ENCODE results near the gene NUDT19.
"Not testable (repeated sequence)": the region's sequence is repeated elsewhere in the genome, so short reads cannot be mapped to it uniquely, and the experiment has no call there.

Gene NUDT19

DNA sequence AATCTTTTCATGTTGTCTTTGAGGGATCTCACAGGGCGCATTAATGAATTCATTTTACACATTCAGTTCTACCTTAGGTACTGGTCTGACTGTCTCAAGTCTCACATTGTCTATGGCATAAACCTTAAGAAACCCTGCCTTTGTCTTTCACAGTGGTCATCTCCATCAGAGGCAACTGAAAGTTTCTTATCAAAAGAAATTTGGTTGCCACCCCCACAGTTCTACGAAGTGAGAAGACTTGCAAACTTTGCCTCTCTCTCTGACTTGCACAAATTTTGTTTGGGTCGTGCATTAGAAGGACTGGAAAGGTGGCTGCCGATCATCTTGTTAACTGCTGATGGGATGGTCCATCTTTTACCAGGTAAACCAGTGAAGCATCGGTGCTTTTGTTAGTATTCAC is 17.4 kb downstream of the NUDT19 start:
- no peak for DNase-seq

DNA sequence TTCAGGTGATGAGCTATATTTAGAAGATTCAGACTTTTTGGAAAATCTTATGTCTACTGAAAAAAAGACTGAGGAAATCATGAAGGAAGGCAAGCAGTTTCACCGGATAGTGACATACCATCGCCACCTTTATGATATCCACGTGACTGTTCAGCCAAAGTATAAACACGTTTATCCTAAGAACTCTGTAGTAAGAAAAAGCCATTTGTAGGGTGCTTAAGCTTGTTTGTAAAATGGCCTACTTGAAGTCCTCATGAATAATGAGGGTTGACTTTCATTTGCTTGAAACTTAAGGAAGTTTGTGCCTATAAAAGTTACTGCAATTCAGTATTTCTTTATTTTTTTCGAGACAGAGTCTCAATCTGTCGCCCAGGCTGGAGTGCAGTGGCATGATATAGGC is 20.1 kb downstream of the NUDT19 start:
- no peak for DNase-seq

DNA sequence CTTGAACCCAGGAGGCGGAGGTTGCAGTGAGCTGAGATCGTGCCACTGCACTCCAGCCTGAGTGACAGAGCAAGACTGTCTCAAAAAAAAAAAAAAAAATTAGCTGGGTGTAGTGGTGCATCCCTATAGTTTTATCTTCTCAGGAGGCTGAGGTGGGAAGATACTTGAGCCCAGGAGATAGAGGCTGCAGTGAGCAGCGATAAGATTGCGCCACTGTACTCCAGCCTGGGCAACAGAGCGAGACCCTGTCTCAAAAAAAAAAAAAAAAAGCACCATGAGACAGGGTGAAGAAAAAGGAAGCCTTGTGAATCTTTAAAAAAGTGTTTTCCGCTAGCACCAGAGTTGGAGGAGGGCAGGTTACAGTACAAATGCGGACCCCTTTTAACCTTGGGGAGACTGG is 24.6 kb downstream of the NUDT19 start:
- DNase-seq, result not testable (repeated sequence)

DNA sequence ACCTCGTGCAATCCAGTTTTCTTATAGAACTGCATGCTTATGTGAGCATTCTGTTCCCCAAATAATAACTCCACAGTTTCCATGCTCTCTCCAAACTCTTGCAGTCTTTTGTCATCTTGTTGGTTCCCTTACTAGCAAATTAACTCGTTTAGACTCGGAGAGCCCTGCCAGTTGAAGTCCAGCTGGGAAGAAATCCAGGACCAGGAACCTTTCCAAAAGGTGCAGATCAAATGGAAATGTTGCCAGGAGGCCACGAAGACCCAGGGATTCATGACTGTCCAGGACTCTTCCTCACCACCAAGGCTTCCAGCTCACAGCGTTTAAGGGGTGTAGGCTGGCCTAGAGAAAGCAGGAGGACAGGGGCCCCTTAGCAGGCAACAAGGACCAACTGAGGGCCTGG is 25.9 kb downstream of the NUDT19 start:
- DNase-seq, result no peak

DNA sequence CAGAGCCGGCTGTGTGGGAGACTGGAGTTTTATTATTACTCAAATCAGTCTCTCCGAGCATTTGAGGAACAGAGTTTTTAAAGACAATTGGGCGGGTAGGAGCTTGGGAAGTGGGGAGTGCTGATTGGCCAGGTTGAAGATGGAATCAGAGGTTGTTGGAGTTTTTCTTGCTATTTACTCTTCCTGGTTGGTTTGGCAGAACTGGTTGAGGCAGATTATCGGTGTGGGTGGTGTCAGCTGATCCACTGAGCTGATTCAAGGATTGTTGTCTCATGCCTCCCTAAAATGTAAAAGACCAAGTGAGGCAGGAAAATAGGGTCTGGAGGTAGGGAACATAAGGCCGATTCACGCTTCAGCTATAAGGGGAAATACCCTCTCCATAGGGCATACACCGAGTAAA is 26.7 kb downstream of the NUDT19 start:
- DNase-seq, result no peak

DNA sequence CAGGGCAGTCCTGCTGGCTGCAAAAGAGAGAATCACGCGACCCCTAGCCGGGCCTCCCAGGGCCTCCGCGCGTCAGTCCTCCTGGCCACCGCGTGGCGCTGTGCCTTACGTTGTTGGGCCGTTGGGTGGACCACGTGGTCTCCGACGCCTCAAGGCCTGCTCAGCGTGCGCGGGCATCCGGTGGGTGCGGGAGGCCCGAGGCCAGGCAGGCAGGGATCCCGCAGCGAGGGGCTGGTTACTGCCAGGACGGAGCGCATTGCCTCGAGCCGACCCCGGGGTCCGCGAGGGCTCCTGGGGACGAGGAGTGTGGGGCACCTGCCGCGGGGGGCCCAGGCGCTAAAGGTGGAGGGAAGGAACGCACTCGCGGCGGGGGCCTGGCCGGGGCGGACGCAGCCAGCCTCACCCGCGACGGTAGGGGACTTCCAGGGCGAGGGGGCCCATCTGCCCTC is 28.0 kb downstream of the NUDT19 start, which contains the start of gene TDRD12:
Gene TDRD12, plus strand, starts transcription at position 157 of the 449 bp plus-strand sequence. CDS start 306 bp downstream, outside the sequence.
- DNase-seq, result no peak

DNA sequence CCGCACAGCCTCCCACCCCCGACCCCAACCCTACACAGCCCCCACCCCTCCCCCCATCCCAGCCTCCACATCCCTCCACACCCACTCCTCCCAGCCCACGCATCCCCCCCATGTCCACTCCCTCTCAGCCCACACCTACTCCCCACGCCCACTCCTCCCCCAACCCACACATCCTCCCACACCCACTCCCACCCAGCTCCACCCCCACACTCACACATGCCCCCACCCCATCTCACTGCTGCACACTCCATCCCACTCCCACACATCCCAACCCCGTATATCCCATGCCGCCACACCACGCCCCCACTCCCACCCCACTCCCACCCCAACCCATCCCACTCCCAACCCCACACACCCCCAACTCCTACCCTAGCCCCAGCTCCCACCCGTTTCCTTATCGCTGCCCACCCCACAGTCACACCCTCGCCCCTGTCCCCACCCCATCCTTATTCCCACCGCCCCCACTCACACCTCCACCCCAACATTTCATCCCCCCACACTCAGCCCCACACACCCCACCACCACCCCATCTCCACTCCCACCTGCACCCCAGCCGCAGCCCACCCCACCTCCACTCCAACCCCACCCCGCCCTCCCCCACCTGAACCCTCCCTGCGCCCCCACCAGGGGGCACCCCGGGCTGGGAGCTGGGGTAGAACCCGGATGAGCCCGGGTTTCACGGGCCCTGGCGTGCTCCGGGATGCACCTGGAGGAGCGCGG is 28.8 kb downstream of the NUDT19 start:
- no peak for DNase-seq

DNA sequence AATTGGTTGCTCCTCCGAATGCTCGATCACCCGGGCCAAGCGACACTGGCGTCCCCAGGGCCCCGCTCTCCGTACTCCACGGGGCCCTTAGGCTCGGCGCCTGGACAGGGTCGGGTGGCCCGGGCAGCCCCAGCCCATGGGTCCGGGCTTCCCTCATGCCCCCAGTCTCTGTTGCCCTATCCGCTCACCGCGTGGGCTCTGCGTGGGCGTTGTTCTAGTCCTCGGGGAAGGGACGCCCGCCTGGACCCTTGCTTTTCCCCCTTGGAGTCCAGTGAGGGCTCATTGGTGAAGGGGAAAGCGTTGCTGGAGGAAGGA is 29.3 kb downstream of the NUDT19 start:
- no peak for DNase-seq

DNA sequence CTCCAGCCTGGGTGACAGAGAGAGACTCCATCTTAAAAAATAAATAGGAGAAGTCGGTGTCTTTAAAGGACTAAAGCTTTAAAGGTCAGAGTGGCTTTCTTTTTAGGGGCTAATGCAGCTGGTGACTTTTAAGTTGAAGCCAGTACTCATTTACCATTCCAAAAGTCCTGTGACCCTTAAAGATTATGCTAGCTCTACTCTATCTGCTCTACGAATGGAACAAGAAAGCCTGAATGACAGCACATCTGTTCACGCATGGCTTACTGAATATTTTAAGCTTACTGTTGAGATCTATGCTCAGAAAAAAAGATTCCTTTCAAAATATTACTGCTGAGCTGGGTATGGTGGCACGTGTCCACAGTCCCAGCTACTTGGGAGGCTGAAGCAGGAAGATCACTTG is 44.3 kb downstream of the NUDT19 start:
- no peak for DNase-seq

DNA sequence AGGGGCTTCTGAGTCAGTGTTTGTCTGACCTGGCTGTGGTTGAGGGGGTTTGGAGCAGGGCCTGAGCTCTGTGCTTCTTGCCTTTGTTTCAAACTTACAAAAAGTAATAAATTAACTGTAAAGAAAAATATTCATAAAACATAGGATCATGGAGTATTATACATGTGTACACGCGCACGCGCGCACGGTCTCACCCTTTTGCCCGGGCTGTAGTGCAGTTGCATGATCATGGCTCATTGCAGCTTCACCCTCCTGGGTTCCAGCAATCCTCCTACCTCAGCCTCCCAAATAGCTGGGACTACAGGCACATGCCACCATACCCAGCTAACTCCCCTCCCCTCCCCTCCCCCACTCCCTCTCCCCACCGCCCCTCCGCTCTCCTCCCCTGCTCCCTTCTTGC is 51.4 kb downstream of the NUDT19 start:
- DNase-seq, result no peak

DNA sequence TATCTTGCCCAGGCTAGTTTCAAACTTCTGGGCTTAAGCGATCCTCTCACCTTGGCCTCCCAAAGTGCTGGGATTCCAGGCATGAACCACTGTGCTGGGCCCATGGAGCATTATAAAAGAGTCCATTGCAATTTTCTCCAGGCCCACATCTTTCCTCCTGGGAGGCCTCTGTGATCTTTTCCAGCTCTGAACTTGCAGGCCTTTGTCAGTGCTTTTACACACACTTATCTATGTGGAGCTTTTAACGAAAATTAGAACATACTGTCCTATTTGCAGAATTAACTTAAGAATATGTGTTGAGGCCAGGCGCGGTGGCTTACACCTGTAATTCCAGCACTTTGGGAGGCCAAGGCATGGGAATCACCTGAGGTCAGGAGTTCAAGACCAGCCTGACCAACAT is 51.8 kb downstream of the NUDT19 start:
- no peak for DNase-seq

DNA sequence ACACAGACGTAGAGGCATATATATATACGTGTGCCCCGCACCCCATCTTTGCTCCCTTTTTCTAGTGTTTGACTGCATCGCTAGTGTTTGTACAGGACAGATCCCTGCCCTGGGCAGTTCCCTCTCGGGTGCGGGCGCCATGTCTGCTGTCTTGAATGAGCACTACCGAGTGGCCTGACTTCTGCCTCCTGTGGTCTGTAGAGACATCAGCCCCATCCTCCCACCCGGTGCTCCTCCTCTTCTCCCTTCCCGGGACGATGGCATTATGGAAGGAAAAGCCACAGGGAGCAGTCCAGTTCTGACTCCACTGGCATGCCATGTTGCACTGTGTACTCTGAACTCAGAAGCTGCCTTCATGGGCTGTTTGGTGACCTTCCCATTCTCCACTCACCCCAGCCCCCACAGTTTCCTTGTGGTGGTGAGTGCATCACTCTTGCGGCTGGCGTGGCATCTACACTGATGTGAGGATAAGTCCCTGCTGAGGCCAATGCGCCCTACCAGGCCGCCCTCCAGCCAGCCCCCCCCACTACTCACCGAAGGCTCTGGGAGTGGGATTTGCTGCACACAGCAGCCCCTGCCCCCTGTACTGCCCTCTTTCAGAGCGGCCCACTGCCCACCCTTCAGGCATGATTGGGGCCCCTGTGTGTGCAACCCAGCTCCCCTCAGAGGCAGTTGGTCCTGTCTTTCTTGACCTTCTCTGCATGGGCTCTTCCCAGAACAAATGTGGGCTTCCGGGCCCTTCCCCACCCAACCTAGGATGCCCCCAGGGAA is 53.1 kb downstream of the NUDT19 start:
- no peak for DNase-seq

DNA sequence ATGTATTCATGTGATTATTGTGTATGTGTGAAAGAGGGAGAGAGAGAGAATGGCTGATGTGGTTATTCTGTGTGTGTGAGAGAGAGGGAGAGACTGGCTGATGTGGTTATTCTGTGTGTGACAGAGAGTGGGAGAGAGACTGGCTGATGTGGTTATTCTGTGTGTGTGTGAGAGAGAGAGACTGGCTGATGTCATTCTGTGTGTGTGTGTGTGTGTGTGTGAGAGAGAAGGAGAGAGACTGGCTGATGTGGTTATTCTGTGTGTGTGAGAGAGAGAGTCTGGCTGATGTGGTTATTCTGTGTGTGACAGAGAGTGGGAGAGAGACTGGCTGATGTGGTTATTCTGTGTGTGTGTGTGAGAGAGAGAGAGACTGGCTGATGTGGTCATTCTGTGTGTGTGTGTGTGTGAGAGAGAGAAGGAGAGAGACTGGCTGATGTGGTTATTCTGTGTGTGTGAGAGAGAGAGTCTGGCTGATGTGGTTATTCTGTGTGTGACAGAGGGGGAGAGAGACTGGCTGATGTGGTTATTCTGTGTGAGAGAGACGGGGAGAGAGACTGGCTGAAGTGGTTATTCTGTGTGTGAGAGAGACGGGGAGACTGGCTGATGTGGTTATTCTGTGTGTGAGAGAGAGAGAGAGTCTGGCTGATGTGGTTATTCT is 54.1 kb downstream of the NUDT19 start:
- DNase-seq, result not testable (repeated sequence)

DNA sequence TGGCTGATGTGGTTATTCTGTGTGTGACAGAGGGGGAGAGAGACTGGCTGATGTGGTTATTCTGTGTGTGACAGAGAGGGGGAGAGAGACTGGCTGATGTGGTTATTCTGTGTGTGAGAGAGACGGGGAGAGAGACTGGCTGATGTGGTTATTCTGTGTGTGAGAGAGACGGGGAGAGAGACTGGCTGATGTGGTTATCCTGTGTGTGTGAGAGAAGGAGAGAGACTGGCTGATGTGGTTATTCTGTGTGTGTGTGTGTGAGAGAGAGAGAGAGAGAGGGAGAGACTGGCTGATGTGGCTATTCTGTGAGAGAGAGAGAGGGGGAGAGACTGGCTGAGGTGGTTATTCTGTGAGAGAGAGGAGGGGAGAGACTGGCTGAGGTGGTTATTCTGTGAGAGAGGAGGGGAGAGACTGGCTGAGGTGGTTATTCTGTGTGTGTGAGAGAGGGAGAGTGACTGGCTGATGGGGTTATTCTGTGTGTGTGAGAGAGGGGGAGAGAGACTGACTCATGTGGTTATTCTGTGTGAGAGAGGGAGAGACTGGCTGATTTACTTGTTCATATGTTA is 55.1 kb downstream of the NUDT19 start:
- DNase-seq, result not testable (repeated sequence)

DNA sequence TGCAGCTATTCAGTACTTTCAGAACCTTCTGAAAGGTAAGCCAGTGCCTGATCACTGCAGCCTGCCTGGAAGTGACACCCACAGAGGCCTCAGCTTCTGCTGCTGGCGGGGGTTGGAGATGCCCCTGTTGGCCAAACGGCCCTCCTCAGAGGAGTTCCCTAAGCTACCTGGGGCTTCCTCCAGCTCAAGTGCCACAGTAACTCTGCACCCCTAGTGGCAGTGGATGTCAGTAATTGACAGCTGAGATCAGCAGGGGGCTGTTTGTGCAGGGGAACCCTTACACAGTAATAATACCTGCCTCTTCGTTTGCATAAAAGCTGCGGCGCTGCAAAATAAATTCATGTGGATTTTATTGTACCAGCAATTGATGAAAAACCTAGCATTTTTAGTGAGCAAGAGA is 56.9 kb downstream of the NUDT19 start:
- no peak for DNase-seq

DNA sequence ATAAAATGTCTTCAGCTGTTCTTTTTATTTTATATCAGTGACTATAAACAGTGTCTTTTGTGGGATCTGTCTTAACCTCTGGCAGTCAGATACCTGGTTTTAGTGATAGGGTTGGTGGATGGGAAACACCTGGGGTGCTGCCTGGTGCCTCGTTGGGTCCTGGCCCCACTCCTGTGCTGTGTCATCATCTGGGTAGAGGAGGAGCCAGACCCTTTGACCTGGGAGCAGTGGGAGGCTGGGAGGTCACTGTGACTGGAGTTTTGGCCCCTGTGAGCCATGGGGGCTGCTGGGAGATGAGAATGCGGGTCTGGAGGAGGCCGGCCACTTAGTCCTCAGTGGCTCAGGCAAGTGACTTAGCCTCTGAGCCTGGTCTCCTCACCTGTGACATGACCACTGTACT is 57.3 kb downstream of the NUDT19 start:
- no peak for DNase-seq

DNA sequence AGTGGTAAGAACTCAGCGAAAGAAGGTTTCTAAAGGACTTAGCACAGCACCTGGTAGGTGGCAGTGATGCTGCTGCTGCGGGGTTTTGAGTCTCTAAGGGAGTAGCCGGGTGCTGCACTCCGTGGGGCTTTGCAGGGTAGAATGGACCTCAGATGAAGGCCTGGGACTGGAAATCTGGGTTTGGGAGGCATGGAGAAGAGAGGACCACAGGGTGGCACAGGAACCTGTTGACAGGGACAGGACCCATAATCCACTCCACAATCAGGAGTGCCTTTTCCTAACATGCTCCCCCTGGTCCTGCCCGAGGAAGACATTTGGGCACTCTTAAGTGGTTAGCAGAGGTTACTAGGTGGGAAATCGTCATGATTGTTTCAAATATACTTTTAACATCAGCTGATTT is 57.7 kb downstream of the NUDT19 start:
- DNase-seq, result no peak

DNA sequence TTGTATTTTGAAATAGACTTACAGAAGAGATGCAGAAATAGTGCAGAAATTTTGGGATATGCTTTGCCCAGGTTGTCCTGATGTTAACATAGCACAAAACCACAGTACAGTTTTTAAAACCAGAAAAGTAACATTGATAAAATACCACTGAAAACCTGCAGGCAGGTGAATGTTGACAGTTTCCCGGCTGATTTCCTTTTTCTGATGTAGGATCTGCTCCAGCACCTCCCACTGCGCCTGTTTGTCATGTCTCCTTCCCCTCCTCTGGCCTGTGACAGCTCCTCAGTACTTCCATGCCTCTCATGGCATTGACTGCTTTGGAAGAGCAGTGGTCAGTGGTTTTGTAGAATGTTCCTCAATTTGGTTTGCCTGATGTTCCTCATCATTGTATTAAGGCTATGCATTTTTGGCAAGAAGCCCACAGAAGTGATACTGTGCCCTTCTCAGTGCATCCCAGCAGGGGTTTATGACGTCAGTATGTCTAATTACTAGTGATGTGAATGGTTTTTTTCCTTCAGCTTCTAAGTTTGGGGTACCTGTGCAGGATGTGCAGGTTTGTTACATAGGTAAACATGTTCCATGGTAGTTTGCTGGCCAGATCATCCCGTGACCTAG is 58.9 kb downstream of the NUDT19 start:
- no peak for DNase-seq

DNA sequence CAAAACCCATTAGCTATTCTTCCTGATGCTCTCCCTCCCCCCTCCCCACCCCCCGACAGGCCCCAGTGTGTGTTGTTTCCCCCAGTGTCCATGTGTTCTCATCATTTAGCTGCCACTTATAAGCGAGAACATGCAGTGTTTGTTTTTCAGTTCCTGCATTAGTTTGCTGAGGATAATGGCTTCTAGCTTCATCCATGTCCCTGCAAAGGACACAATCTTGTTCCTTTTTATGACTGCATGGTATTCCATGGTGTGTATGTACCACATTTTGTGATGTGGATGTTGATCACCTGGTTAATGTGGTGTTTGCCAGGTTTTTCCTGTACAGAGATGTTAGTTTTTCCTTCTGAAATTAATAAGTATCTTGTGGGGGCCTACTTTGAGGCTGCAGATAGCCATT is 59.4 kb downstream of the NUDT19 start:
- DNase-seq, result no peak

DNA sequence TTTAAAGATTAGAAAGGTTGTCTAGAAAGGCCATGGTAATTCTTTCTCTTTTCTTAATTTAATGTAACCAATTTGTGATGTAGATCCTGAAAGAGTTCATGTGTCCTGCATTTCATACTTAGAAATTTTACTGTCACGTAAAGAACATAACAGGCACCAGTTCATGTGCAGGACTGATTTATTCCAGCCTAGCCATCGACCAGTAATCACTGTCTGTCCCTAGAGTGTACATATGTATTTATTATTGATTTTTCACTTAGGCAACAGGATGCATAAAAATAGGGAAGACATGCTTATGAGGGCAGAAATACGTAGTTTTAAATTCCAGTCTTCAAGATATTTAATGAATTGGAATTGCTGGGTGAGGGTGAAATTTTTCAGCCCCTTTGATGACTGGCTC is 65.6 kb downstream of the NUDT19 start:
- DNase-seq, result no peak

Data from right kidney (tissue), 1 donor.